ENCODE results near the gene CACFD1.

- TF ChIP-seq POLR2A (IDR thresholded peaks at IDR 0.05) (no peak), POLR2AphosphoS5 (IDR thresholded peaks at IDR 0.05; ENCODE audit: insufficient read depth in 1 of 2, low read depth in 1 of 2) (no peak)
These were observed 16.5 kb downstream of the CACFD1 start for GRCh38 chr9:133476036-133476931.

Measured in vagina (tissue), 2 donors.